Cardiac fibroblast (primary cell): ENCODE data around the gene IFIT1B.
A peak's percentile ranks its signal among the peaks of the same experiment; 100 is the strongest.
"Not testable (repeated sequence)": the region's sequence is repeated elsewhere in the genome, so short reads cannot be mapped to it uniquely, and the experiment has no call there.

Experiments used
- DNase-seq, 2 donors: peaks; one replicate each; pipeline versions ENCODE4 v3.0.0 to v3.0.0-alpha.2; 2010; ENCODE audit warnings: low read depth in 2 of 2
- H3K4me3 ChIP-seq, 2 donors: replicated peaks in 1 of 2; 1 replicate in 1 of 2; 2 replicates in 1 of 2; pipeline ENCODE4 v1.5.1; 2011; ENCODE audit warnings: low read depth in 2 of 2, low read length in 2 of 2, mild to moderate bottlenecking in 2 of 2, moderate library complexity in 1 of 2
- TF ChIP-seq, protein P1 (sequence below): IDR thresholded peaks from one replicate; pipeline ENCODE4 v1.5.1; 2011; ENCODE audit warnings: low read depth, mild to moderate bottlenecking, low read length, inconsistent platforms

IFIT1B gene

DNA sequence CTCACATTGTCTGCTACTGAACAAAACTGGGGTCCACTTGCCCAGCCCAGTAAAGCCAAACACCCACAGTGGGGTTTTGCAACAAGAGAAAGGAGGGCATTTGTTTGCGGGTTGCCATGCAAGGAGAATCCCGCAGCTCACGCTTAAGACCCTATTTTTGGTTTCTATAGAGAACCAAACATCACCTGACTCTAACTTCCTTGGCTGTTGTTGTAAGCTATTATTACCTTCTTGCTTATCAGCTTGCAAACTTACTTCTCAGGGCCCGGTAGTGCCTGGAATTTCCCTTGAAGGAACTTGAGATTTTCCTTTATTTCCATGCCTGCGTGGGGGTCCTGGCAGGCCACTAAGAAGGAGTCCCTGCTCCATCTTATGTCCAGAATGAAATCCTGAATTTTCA is 29.4 kb upstream of the IFIT1B start:
- TF ChIP-seq, protein P1, sequence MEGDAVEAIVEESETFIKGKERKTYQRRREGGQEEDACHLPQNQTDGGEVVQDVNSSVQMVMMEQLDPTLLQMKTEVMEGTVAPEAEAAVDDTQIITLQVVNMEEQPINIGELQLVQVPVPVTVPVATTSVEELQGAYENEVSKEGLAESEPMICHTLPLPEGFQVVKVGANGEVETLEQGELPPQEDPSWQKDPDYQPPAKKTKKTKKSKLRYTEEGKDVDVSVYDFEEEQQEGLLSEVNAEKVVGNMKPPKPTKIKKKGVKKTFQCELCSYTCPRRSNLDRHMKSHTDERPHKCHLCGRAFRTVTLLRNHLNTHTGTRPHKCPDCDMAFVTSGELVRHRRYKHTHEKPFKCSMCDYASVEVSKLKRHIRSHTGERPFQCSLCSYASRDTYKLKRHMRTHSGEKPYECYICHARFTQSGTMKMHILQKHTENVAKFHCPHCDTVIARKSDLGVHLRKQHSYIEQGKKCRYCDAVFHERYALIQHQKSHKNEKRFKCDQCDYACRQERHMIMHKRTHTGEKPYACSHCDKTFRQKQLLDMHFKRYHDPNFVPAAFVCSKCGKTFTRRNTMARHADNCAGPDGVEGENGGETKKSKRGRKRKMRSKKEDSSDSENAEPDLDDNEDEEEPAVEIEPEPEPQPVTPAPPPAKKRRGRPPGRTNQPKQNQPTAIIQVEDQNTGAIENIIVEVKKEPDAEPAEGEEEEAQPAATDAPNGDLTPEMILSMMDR = no peak
- DNase-seq = no peak
- H3K4me3 ChIP-seq = no peak overlapping the region

DNA sequence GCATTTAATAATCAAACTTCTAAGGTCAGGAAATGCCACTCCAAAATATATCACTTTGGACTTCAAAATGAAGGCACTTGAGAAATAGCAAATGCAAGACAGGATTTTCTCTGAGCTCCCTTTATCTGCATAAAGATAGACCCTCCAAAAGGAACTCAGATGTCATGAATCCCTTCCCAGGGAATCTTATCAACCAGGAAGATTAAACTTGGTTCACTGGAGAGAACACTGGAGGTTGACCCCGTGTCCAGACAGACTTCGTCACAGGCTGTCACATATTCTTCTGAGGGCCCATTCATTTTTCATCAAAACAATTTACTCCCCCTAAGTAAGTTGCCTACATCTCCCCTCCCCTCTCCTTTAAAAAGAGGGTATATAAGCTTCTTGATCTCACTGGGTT is 28.9 kb upstream of the IFIT1B start:
- DNase-seq = no peak
- TF ChIP-seq, protein P1 = no peak
- H3K4me3 ChIP-seq = no peak overlapping the region

DNA sequence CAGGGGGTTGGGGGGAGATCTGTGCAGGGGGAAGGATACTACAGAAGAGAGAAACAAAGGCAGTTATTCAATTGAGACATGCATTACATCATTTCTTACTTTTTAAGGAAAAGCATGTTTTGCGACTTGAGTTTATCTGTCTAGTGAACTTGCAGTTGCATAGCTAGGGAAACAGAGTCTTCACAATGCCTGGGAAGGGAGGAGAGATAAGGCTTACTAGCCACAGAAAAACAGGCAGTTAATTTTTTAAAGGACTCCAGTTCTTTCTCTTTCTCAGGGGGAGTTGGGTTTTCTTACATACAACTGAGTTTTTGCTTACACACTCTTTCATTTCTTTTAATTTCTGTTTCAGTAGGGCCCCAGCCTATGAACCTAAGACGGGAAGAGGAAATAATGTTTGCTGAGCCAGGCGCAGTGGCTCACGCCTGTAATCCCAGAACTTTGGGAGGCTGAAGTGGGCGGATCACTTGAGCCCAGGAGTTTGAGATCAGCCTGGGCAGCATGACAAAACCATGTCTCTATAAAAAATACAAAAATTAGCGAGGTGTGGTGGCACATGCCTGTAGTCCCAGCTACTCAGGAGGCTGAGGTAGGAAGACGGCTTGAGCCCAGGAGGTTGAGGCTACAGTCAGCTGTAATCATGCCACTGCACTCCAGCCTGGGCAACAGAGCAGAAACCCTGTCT is 27.1 kb upstream of the IFIT1B start:
- peak; percentile 32 to 66 for DNase-seq
- H3K4me3 ChIP-seq = not testable (repeated sequence)

DNA sequence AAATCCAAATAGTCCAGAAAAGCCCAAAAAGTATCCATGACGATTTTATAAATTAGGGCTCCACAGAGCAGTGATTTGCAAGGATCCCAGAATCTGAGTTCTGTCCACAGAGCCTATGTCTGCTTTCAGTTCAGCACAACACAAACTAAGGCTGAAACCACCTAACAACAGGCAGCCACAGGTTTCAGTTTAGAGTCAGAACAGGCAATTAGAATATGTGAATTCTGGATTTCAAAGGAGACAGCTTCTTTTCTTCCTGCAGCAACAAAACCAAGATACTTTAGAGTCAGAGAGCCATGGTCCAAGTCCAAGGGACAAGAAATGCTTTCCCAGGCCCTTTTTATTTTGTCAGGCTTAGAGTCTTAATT is 26.5 kb upstream of the IFIT1B start:
- DNase-seq = peak in 1 of 2 donors; percentile 40
- no peak overlapping the region for H3K4me3 ChIP-seq
- TF ChIP-seq, protein P1 = no peak

DNA sequence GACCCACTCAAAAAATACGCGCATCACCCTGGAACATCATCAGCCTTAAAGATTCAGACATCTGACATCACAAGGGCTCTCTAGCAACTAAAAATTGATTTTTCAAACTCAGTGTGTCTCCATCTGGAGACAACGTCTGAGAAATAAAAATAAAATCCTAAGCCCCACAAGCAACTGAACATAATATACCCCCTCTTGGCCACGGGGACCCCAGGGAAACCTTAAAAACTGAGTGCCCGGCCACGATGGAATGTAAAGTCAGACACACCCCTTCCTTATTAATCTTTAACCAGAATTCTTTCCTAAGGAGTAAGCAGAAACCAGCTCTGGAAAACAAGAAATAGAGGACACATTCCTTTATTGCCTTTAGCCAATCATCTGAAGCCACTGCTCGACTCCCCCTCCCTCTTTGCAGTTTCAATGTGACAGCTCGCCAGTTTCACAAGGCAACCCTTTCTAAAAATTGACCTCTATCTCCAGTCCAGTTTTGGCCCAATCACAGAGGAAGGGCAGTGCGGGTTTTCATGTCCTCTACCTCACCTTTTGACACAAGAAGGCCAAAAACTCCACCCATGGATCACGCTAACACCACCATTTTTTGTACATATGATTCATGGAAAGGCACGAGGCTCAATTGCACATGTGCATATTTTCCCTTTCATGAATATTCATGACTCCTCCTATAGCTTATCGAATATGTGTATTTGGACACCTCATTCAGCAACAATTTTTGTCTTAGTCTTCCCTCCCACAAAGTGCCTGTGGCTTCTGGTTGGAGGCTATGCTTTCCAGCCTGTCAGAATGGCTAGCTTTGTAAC is 25.9 kb upstream of the IFIT1B start:
- H3K4me3 ChIP-seq = peak overlapping the region in 1 of 2 donors; percentile 5
- TF ChIP-seq, protein P1 = no peak
- DNase-seq = peak; percentile 98

DNA sequence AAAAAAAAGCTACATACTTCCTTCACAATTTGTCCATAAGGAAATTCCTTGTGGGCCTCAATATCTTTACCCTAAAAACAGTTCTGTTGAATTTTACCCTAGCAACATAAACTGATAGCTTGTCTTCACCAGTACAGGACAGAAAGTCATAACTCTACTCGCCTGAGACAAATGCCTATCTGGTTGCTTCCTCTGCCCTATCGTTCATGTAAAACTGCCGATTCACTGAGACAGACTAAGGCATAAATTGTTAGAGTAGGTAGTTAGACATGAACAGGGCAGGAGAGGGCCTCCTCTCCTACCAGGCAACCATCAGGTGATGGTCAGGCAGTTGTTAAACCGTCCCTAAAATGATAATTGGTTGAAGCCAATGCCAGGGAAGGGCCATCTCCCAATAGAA is 25.1 kb upstream of the IFIT1B start:
- H3K4me3 ChIP-seq = no peak overlapping the region
- TF ChIP-seq, protein P1 = no peak
- peak in 1 of 2 donors; percentile 23 for DNase-seq

DNA sequence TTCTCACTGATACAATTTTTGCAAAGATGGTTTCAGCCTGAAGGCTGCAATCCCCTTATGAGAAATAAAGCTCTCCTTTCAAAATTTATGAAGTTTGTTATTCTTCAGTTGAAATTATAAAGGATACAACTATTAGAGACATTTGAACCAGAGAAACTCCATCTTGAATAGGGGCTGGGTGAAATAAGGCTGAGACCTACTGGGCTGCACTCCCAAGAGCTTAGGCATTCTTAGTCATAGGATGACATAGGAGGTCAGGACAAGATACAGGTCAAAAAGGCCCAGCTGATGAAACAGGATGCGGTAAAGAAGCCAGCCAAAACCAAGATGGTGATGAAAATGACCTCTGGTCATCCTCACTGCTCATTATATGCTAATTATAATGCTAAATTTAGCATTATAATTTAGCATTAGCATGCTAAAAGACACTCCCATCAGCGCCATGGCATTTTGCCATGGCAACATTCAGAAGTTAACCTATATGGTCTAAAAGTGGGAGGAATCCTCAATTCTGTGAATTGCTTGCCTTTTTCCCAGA is 22.4 kb upstream of the IFIT1B start:
- TF ChIP-seq, protein P1 = no peak
- no peak overlapping the region for H3K4me3 ChIP-seq
- DNase-seq = peak; percentile 45 to 85
